HepG2 (cell line): ENCODE data around the gene PSRC1. TPM values are rescaled to one million over a fixed set of nuclear protein-coding genes. Genes with fewer than 3 reads are reported as not detected.

Source experiments
- AGO1 ChIP-seq: fragments of 200-400 bp; formaldehyde crosslinking; IDR thresholded peaks from 2 replicates; pipeline ENCODE4 v1.6.1; 2017; ENCODE audit warnings: mild to moderate bottlenecking, low read depth, low read length, moderate library complexity; ENCODE audit not compliant: poor library complexity, severe bottlenecking
- FOXK1 ChIP-seq: sonication (generic); formaldehyde crosslinking; IDR thresholded peaks from 2 replicates; pipeline ENCODE4 v1.4.0; 2020; ENCODE audit warnings: low read depth, missing genetic modification reagents, borderline replicate concordance
- IRX3 ChIP-seq: sonication (generic); formaldehyde crosslinking; IDR thresholded peaks from 2 replicates; pipeline ENCODE4 v1.8.1; 2023; ENCODE audit warnings: mild to moderate bottlenecking, low read depth, missing genetic modification reagents, borderline replicate concordance
- JUNB ChIP-seq: sonication (generic); formaldehyde crosslinking; IDR thresholded peaks from 2 replicates; pipeline ENCODE4 v1.8.0; 2022; ENCODE audit warnings: missing genetic modification reagents, mild to moderate bottlenecking, borderline replicate concordance
- MAF1 ChIP-seq: sonication (generic); formaldehyde crosslinking; IDR thresholded peaks from 2 replicates; pipeline ENCODE4 v1.5.0; 2020; ENCODE audit warnings: missing genetic modification reagents, borderline replicate concordance
- MBNL3 ChIP-seq: fragments of 250-450 bp; sonication (Bioruptor Pico); conservative IDR thresholded peaks from 2 replicates; pipeline ENCODE4 v1.8.0; 2022; ENCODE audit warnings: mild to moderate bottlenecking, inconsistent platforms
- MED13 ChIP-seq: sonication (generic); formaldehyde crosslinking; IDR thresholded peaks from 2 replicates; pipeline ENCODE4 v1.5.0; 2020; ENCODE audit warnings: missing genetic modification reagents
- MTA3 ChIP-seq: sonication (generic); formaldehyde crosslinking; IDR thresholded peaks from 2 replicates; pipeline ENCODE4 v1.4.0; 2020; ENCODE audit warnings: missing genetic modification reagents
- NFYB ChIP-seq: sonication (generic); formaldehyde crosslinking; IDR thresholded peaks from 2 replicates; pipeline ENCODE4 v1.4.0; 2020; ENCODE audit warnings: missing genetic modification reagents
- PPARG ChIP-seq: conservative IDR thresholded peaks from 2 replicates; pipeline ENCODE4 v1.6.1; 2016; ENCODE audit warnings: missing biosample characterization, missing genetic modification reagents
- RFXANK ChIP-seq: IDR thresholded peaks from 2 replicates; pipeline ENCODE4 v1.6.1; 2016
- SMARCC2 ChIP-seq: fragments of 450-650 bp; IDR thresholded peaks from 2 replicates; pipeline ENCODE4 v1.6.1; 2017; ENCODE audit warnings: antibody characterized with exemption, mild to moderate bottlenecking
- SOX5 ChIP-seq: IDR thresholded peaks from 2 replicates; pipeline ENCODE4 v1.6.1; 2016; ENCODE audit warnings: borderline replicate concordance
- TEF ChIP-seq: sonication (generic); formaldehyde crosslinking; IDR thresholded peaks from 2 replicates; pipeline ENCODE4 v1.5.0; 2020; ENCODE audit warnings: missing genetic modification reagents
- TOPORS ChIP-seq: sonication (generic); formaldehyde crosslinking; IDR thresholded peaks from 2 replicates; pipeline ENCODE4 v1.8.0; 2023; ENCODE audit warnings: mild to moderate bottlenecking, missing genetic modification reagents
- ZBTB1 ChIP-seq: sonication (generic); formaldehyde crosslinking; IDR thresholded peaks from 2 replicates; pipeline ENCODE4 v1.4.0; 2020; ENCODE audit warnings: missing genetic modification reagents, borderline replicate concordance
- ZMAT3 ChIP-seq: sonication (generic); formaldehyde crosslinking; conservative IDR thresholded peaks from 2 replicates; pipeline ENCODE4 v1.7.0; 2021; ENCODE audit warnings: missing genetic modification reagents
- ZNF232 ChIP-seq: sonication (generic); formaldehyde crosslinking; IDR thresholded peaks from 2 replicates; pipeline ENCODE4 v1.4.0; 2020; ENCODE audit warnings: missing genetic modification reagents, borderline replicate concordance
- ZNF24 ChIP-seq: fragments of 450-650 bp; IDR thresholded peaks from 2 replicates; pipeline ENCODE4 v1.6.1; 2017; ENCODE audit warnings: antibody characterized with exemption, mild to moderate bottlenecking
- ZNF263 ChIP-seq: sonication (generic); formaldehyde crosslinking; IDR thresholded peaks from 2 replicates; pipeline ENCODE4 v1.4.0; 2020; ENCODE audit warnings: missing genetic modification reagents
- ZNF276 ChIP-seq: sonication (generic); formaldehyde crosslinking; IDR thresholded peaks from 2 replicates; pipeline ENCODE4 v1.4.0; 2020; ENCODE audit warnings: mild to moderate bottlenecking, low read depth, missing genetic modification reagents
- ZNF562 ChIP-seq: sonication (generic); formaldehyde crosslinking; IDR thresholded peaks from 2 replicates; pipeline ENCODE4 v1.8.0; 2022; ENCODE audit warnings: missing genetic modification reagents, borderline replicate concordance
- ZNF713 ChIP-seq: sonication (generic); formaldehyde crosslinking; IDR thresholded peaks from 2 replicates; pipeline ENCODE4 v1.4.0; 2020; ENCODE audit warnings: mild to moderate bottlenecking, missing genetic modification reagents
- ZNF724P ChIP-seq: sonication (generic); formaldehyde crosslinking; IDR thresholded peaks from 2 replicates; pipeline ENCODE4 v1.8.0; 2022; ENCODE audit warnings: missing genetic modification reagents, borderline replicate concordance
- ZNF782 ChIP-seq: sonication (generic); formaldehyde crosslinking; IDR thresholded peaks from 2 replicates; pipeline ENCODE4 v1.4.0; 2020; ENCODE audit warnings: missing genetic modification reagents, mild to moderate bottlenecking, borderline replicate concordance
- ZNF878 ChIP-seq: sonication (generic); formaldehyde crosslinking; IDR thresholded peaks from 2 replicates; pipeline ENCODE4 v1.8.1; 2023; ENCODE audit warnings: mild to moderate bottlenecking, missing genetic modification reagents, moderate library complexity
- polyA plus RNA-seq, 8 experiments: library from polyadenylated mRNA; depleted of rRNA in 3 of 8; stranded (reverse) in 7 of 8; unstranded in 1 of 8; fragments of >200 nt; fragmentation: Illumina TruSeq in 4 of 8; extraction: Trizol in 4 of 8; gene quantifications; 2 replicates each; pipeline versions ENCODE4 v1.2.1 to v1.2.3, GENCODE V29; 2011 to 2016; ENCODE audit warnings: low read depth in 4 of 8, missing spikeins in 1 of 8, mixed read lengths in 1 of 8; ENCODE audit not compliant: insufficient read depth in 1 of 8
- total RNA-seq, 5 experiments: library from RNA; depleted of rRNA; stranded (reverse); fragments of >200 nt; fragmentation: Illumina TruSeq; extraction: Trizol; gene quantifications; 2 replicates each; pipeline ENCODE4 v1.2.3, GENCODE V29; 2016; ENCODE audit warnings: low read depth in 1 of 5

The PSRC1 gene
- total and polyA plus RNA-seq, 2 of the 13 experiments (the other 11 are each of a cell fraction or from before 2014, with no cell fraction given) = 28.6 to 30.3 TPM

- no peak for TF ChIP-seq ZBTB1 (CRISPR knock-in tag)
- TF ChIP-seq ZNF724P (CRISPR knock-in tag) = no peak
- no peak for TF ChIP-seq RFXANK (CRISPR knock-in tag)
- no peak for TF ChIP-seq ZNF24
- TF ChIP-seq MED13 = no peak
- TF ChIP-seq MTA3 (CRISPR knock-in tag) = no peak
- TF ChIP-seq SOX5 = no peak
- no peak for TF ChIP-seq SMARCC2
- no peak for TF ChIP-seq TEF
- no peak for TF ChIP-seq PPARG (CRISPR knock-in tag)
- no peak for TF ChIP-seq NFYB (CRISPR knock-in tag)
- no peak for TF ChIP-seq ZNF276 (CRISPR knock-in tag)
- no peak for TF ChIP-seq AGO1
- no peak for TF ChIP-seq MBNL3 (CRISPR knock-in tag)
- TF ChIP-seq TOPORS = no peak
- TF ChIP-seq ZNF263 (CRISPR knock-in tag) = no peak; the same call in 1 of the 2 replicates
- TF ChIP-seq ZNF232 (CRISPR knock-in tag) = no peak
- TF ChIP-seq MAF1 (CRISPR knock-in tag) = no peak
- no peak for TF ChIP-seq ZNF878 (CRISPR knock-in tag)
- no peak; the same call in 1 of the 2 replicates for TF ChIP-seq FOXK1 (CRISPR knock-in tag)
- no peak for TF ChIP-seq ZNF782 (CRISPR knock-in tag)
- TF ChIP-seq ZMAT3 (CRISPR knock-in tag) = no peak
- TF ChIP-seq JUNB (CRISPR knock-in tag) = no peak
- TF ChIP-seq ZNF713 = no peak
- no peak for TF ChIP-seq IRX3 (CRISPR knock-in tag)
- no peak for TF ChIP-seq ZNF562 (CRISPR knock-in tag)
Measured at GRCh38 chr1:109299558-109300343, 16.8 kb upstream of the PSRC1 start (continued).
